HEK293T (cell line): ENCODE results near the gene KANSL1.

Experiments
- CTCF ChIA-PET: fragments of 350-600 bp; formaldehyde crosslinking; extraction: SDS; loops from one replicate; lab custom pipeline; 2021; ENCODE audit warnings: antibody characterized with exemption, inconsistent platforms; lab: Yijun Ruan, JAX
- POLR2A ChIA-PET: fragments of 350-600 bp; formaldehyde crosslinking; extraction: SDS; loops from one replicate; lab custom pipeline; 2020; ENCODE audit warnings: antibody characterized with exemption, inconsistent platforms; lab: Yijun Ruan, JAX
- DNase-seq: peaks from one replicate; pipeline ENCODE4 v3.0.0; 2012; ENCODE audit warnings: mixed read lengths; ENCODE audit errors: extremely low spot score
- ARNT ChIP-seq: fragments of 450-650 bp; IDR thresholded peaks from 2 replicates; pipeline ENCODE4 v1.6.1; 2017; ENCODE audit warnings: mild to moderate bottlenecking
- BHLHE40 ChIP-seq: fragments of 450-650 bp; IDR thresholded peaks from 2 replicates; pipeline ENCODE4 v1.6.1; 2016; ENCODE audit warnings: mild to moderate bottlenecking, moderate library complexity, borderline replicate concordance
- CTBP1 ChIP-seq: fragments of 450-650 bp; IDR thresholded peaks from 2 replicates; pipeline ENCODE4 v1.6.1; 2016; ENCODE audit warnings: borderline replicate concordance
- ELF4 ChIP-seq: fragments of 450-650 bp; IDR thresholded peaks from 2 replicates; pipeline ENCODE4 v1.6.1; 2017; ENCODE audit warnings: antibody characterized with exemption
- FOXA1 ChIP-seq: fragments of 450-650 bp; IDR thresholded peaks from 2 replicates; pipeline ENCODE4 v1.6.1; 2016; ENCODE audit warnings: mild to moderate bottlenecking
- FOXK2 ChIP-seq: fragments of 450-650 bp; IDR thresholded peaks from 2 replicates; pipeline ENCODE4 v1.6.1; 2016; ENCODE audit warnings: mild to moderate bottlenecking
- FOXM1 ChIP-seq: fragments of 450-650 bp; IDR thresholded peaks from 2 replicates; pipeline ENCODE4 v1.6.1; 2017; ENCODE audit warnings: mild to moderate bottlenecking, borderline replicate concordance
- HDGF ChIP-seq: fragments of 450-650 bp; IDR thresholded peaks from 2 replicates; pipeline ENCODE4 v1.6.1; 2017; ENCODE audit warnings: antibody characterized with exemption, borderline replicate concordance
- L3MBTL2 ChIP-seq: fragments of 450-650 bp; conservative IDR thresholded peaks from 2 replicates; pipeline ENCODE4 v1.6.1; 2016; ENCODE audit warnings: mild to moderate bottlenecking
- LEF1 ChIP-seq: fragments of 450-650 bp; IDR thresholded peaks from 2 replicates; pipeline ENCODE4 v1.6.1; 2017; ENCODE audit warnings: mild to moderate bottlenecking, borderline replicate concordance
- NFRKB ChIP-seq: fragments of 450-650 bp; IDR thresholded peaks from 2 replicates; pipeline ENCODE4 v1.6.1; 2016; ENCODE audit warnings: mild to moderate bottlenecking, moderate library complexity
- PKNOX1 ChIP-seq: fragments of 450-650 bp; IDR thresholded peaks from 2 replicates; pipeline ENCODE4 v1.6.1; 2016
- SP1 ChIP-seq: fragments of 450-650 bp; IDR thresholded peaks from 2 replicates; pipeline ENCODE4 v1.6.1; 2017
- SUZ12 ChIP-seq: fragments of 450-650 bp; IDR thresholded peaks from 2 replicates; pipeline ENCODE4 v1.6.1; 2016; ENCODE audit warnings: mild to moderate bottlenecking
- TARDBP ChIP-seq: fragments of 450-650 bp; IDR thresholded peaks from 2 replicates; pipeline ENCODE4 v1.6.1; 2016
- ZNF384 ChIP-seq: fragments of 450-650 bp; IDR thresholded peaks from 2 replicates; pipeline ENCODE4 v1.6.1; 2016

Gene KANSL1

GRCh38 chr17:46035112-46035818, 158.0 kb downstream of the KANSL1 start:
- TF ChIP-seq TARDBP (no peak), CTBP1 (no peak), BHLHE40 (no peak), ELF4 (no peak), ZNF384 (no peak), FOXA1 (no peak), FOXM1 (no peak), LEF1 (no peak), SUZ12 (no peak)
- CTCF ChIA-PET, result interaction anchor here (1.1 kb wide), 1 partner anchor 9 kb away, joined by 3 read pairs; no protein-coding TSS in a partner anchor
- POLR2A ChIA-PET, result no interaction called here
- DNase-seq, result no peak

GRCh38 chr17:46033392-46033791, 159.8 kb downstream of the KANSL1 start:
- CTCF ChIA-PET, result interaction anchor here (1.7 kb wide), 1 partner anchor 12 kb away, joined by 9 read pairs; no protein-coding TSS in a partner anchor
- TF ChIP-seq FOXK2, result no peak
- no peak for TF ChIP-seq ARNT
- no peak for TF ChIP-seq BHLHE40
- no peak for TF ChIP-seq LEF1
- no peak for TF ChIP-seq FOXM1
- no peak for TF ChIP-seq PKNOX1
- no peak for TF ChIP-seq TARDBP
- TF ChIP-seq CTBP1, result no peak
- TF ChIP-seq SUZ12, result no peak
- no peak for TF ChIP-seq L3MBTL2
- POLR2A ChIA-PET, result no interaction called here

GRCh38 chr17:46032909-46033308, 160.3 kb downstream of the KANSL1 start:
- ChIA-PET CTCF (interaction anchor here (1.7 kb wide), 1 partner anchor 12 kb away, joined by 9 read pairs; no protein-coding TSS in a partner anchor), POLR2A (no interaction called here)
- TF ChIP-seq L3MBTL2, result no peak
- TF ChIP-seq SUZ12, result no peak
- no peak for DNase-seq

More at GRCh38 chr17:46033392-46033791, 159.8 kb downstream of the KANSL1 start:
- no peak for DNase-seq

- TF ChIP-seq PKNOX1 (no peak), SP1 (no peak), FOXK2 (no peak), HDGF (no peak), TARDBP (no peak), ZNF384 (no peak), CTBP1 (no peak), NFRKB (no peak), FOXA1 (no peak), LEF1 (no peak), FOXM1 (no peak), ELF4 (no peak), L3MBTL2 (no peak), BHLHE40 (no peak), SUZ12 (no peak), ARNT (no peak)
- CTCF ChIA-PET, result interaction anchor here (1.7 kb wide), 1 partner anchor 13 kb away, joined by 9 read pairs; no protein-coding TSS in a partner anchor
- POLR2A ChIA-PET, result no interaction called here
- no peak for DNase-seq
These were observed 161.3 kb downstream of the KANSL1 start for GRCh38 chr17:46031920-46032319.

- CTCF ChIA-PET, result no interaction called here
- TF ChIP-seq LEF1 (no peak), HDGF (no peak), L3MBTL2 (no peak), PKNOX1 (no peak), TARDBP (no peak), FOXA1 (no peak), SP1 (no peak), CTBP1 (no peak), ARNT (no peak), ZNF384 (no peak), FOXM1 (no peak), NFRKB (no peak), ELF4 (no peak), FOXK2 (no peak), SUZ12 (no peak), BHLHE40 (no peak)
- POLR2A ChIA-PET, result no interaction called here
- DNase-seq, result no peak
These were observed 161.8 kb downstream of the KANSL1 start for GRCh38 chr17:46031440-46031839.

- CTCF ChIA-PET, result no interaction called here
- no peak for DNase-seq
- TF ChIP-seq BHLHE40 (no peak), TARDBP (no peak), SP1 (no peak), ELF4 (no peak), FOXK2 (no peak), ARNT (no peak), PKNOX1 (no peak), ZNF384 (no peak), LEF1 (no peak), HDGF (no peak), NFRKB (no peak), L3MBTL2 (no peak), CTBP1 (no peak), FOXA1 (no peak)
- POLR2A ChIA-PET, result no interaction called here
These were observed 162.5 kb downstream of the KANSL1 start for GRCh38 chr17:46030752-46031151.
